HG03103 (cell line): ENCODE results near the gene S100A6.
"Not testable (repeated sequence)": the region's sequence is repeated elsewhere in the genome, so short reads cannot be mapped to it uniquely, and the experiment has no call there.

Experiments
- ATAC-seq: cut with Tn5 transposase; IDR thresholded peaks from one replicate; pipeline ENCODE4 v1.9.1; 2021; ENCODE audit warnings: low read depth; ENCODE audit not compliant: unreplicated experiment

The S100A6 gene

GRCh38 chr1:153533689-153534201, 2.0 kb downstream of the S100A6 start:
- ATAC-seq: no peak

- ATAC-seq: no peak
Measured at GRCh38 chr1:153532769-153533599, 2.8 kb downstream of the S100A6 start.

GRCh38 chr1:153532181-153532580, 3.6 kb downstream of the S100A6 start:
- ATAC-seq: no peak

- no peak for ATAC-seq
Measured at GRCh38 chr1:153531638-153532037, 4.2 kb downstream of the S100A6 start.

- no peak for ATAC-seq
Measured at GRCh38 chr1:153527683-153528040, 8.1 kb downstream of the S100A6 start.

- ATAC-seq: no peak
Measured at GRCh38 chr1:153527023-153527682, 8.6 kb downstream of the S100A6 start.

GRCh38 chr1:153526132-153526543, 9.7 kb downstream of the S100A6 start:
- ATAC-seq: no peak

GRCh38 chr1:153525088-153525728, 10.6 kb downstream of the S100A6 start:
- ATAC-seq: no peak

GRCh38 chr1:153522353-153523048, 13.3 kb downstream of the S100A6 start:
- ATAC-seq: not testable (repeated sequence)

GRCh38 chr1:153521808-153522207, 14.0 kb downstream of the S100A6 start:
- not testable (repeated sequence) for ATAC-seq

GRCh38 chr1:153520818-153521476, 14.8 kb downstream of the S100A6 start:
- no peak for ATAC-seq

GRCh38 chr1:153520137-153520691, 15.6 kb downstream of the S100A6 start:
- ATAC-seq: not testable (repeated sequence)

- ATAC-seq: no peak
Measured at GRCh38 chr1:153519242-153519641, 16.5 kb downstream of the S100A6 start.

- ATAC-seq: no peak
Measured at GRCh38 chr1:153515504-153516394, 20.0 kb downstream of the S100A6 start.

GRCh38 chr1:153513666-153514065, 22.1 kb downstream of the S100A6 start:
- ATAC-seq: no peak

- ATAC-seq: no peak
Measured at GRCh38 chr1:153513023-153513422, 22.8 kb downstream of the S100A6 start.

GRCh38 chr1:153510984-153511410, 24.8 kb downstream of the S100A6 start:
- ATAC-seq: no peak

GRCh38 chr1:153509729-153510354, 25.9 kb downstream of the S100A6 start:
- ATAC-seq: no peak
